Measurements from ENCODE around the gene SFMBT2.

- TF ChIP-seq CTCF (IDR thresholded peaks at IDR 0.05) (no peak), POLR2A (IDR thresholded peaks at IDR 0.05) (no peak)
These were observed 251.3 kb downstream of the SFMBT2 start for GRCh38 chr10:7159517-7159916.

Measured in right lobe of liver (tissue), 4 donors.